K562 (cell line): ENCODE data around the gene KLHL22. TPM values are rescaled to one million over a fixed set of nuclear protein-coding genes. Genes with fewer than 3 reads are reported as not detected.

ENCODE experiments used
- E2F3 ChIP-seq: fragments of 250-450 bp; sonication (Bioruptor Pico); IDR thresholded peaks from 2 replicates; pipeline ENCODE4 v1.4.0; 2020; ENCODE audit warnings: mild to moderate bottlenecking
- HMGXB4 ChIP-seq: sonication (generic); formaldehyde crosslinking; IDR thresholded peaks from 2 replicates; pipeline ENCODE4 v1.8.1; 2023; ENCODE audit warnings: mild to moderate bottlenecking, missing genetic modification reagents
- JUN ChIP-seq, 2 experiments: sonication (generic) in 1 of 2; formaldehyde crosslinking in 1 of 2; IDR thresholded peaks; 2 replicates each; pipeline versions ENCODE4 v1.6.1 to v1.8.0; 2012 to 2022; ENCODE audit warnings: borderline replicate concordance in 2 of 2, mild to moderate bottlenecking in 2 of 2, improper control_type of control experiment in 1 of 2, low read depth in 1 of 2, low read length in 1 of 2, missing genetic modification reagents in 1 of 2
- KLF1 ChIP-seq: fragments of 450-650 bp; IDR thresholded peaks from 2 replicates; pipeline ENCODE4 v1.6.1; 2016; ENCODE audit warnings: missing genetic modification characterization, missing compliant biosample characterization
- KLF16 ChIP-seq: IDR thresholded peaks from 2 replicates; pipeline ENCODE4 v1.6.1; 2016; ENCODE audit warnings: antibody characterized with exemption
- NFRKB ChIP-seq: fragments of 450-650 bp; IDR thresholded peaks from 2 replicates; pipeline ENCODE4 v1.6.1; 2016; ENCODE audit warnings: low read depth
- PRDM10 ChIP-seq: fragments of 450-650 bp; IDR thresholded peaks from 2 replicates; pipeline ENCODE4 v1.6.1; 2018; ENCODE audit not compliant: partially characterized antibody
- ZNF263 ChIP-seq: sonication (generic); formaldehyde crosslinking; IDR thresholded peaks from 2 replicates; pipeline ENCODE4 v1.8.0; 2022; ENCODE audit warnings: mild to moderate bottlenecking, missing genetic modification reagents, borderline replicate concordance
- ZNF444 ChIP-seq: fragments of 250-450 bp; sonication (Bioruptor Pico); IDR thresholded peaks from 2 replicates; pipeline ENCODE4 v1.4.0; 2020; ENCODE audit warnings: mild to moderate bottlenecking, moderate library complexity
- ZNF512 ChIP-seq: IDR thresholded peaks from 2 replicates; pipeline ENCODE4 v1.6.1; 2016; ENCODE audit warnings: missing genetic modification characterization, missing compliant biosample characterization
- ZNF785 ChIP-seq: fragments of 250-450 bp; sonication (Bioruptor Pico); IDR thresholded peaks from 2 replicates; pipeline ENCODE4 v1.4.0; 2020; ENCODE audit warnings: mild to moderate bottlenecking
- polyA plus RNA-seq, 8 experiments: library from polyadenylated mRNA; depleted of rRNA in 4 of 8; stranded (reverse) in 5 of 8; unstranded in 3 of 8; fragments of >200 nt; fragmentation: Nextera tagmentation in 2 of 8; fragmentation: Illumina TruSeq in 1 of 8; extraction: Ambion mirVana in 2 of 8; extraction: Trizol in 1 of 8; gene quantifications; 2 replicates each; pipeline versions ENCODE4 v1.2.1 to v1.2.3, GENCODE V29; 2011 to 2014; ENCODE audit warnings: inconsistent platforms in 1 of 8, missing spikeins in 1 of 8
- total RNA-seq, 7 experiments: library from RNA; depleted of rRNA in 6 of 7; stranded (reverse); fragments of >200 nt in 6 of 7; fragmentation: Illumina TruSeq in 2 of 7; extraction: Trizol in 2 of 7; gene quantifications; 2 replicates each; pipeline versions ENCODE4 v1.2.1 to v1.2.3, GENCODE V29; 2011 to 2021; ENCODE audit warnings: low replicate concordance in 1 of 7
- TF ChIP-seq, protein P1 (sequence below): IDR thresholded peaks from 2 replicates; pipeline ENCODE4 v1.6.1; 2011; ENCODE audit warnings: borderline replicate concordance, low read depth, mild to moderate bottlenecking, moderate library complexity, low read length; ENCODE audit not compliant: insufficient read depth, poor library complexity, severe bottlenecking
- TF ChIP-seq, protein P2 (sequence below): sonication (generic); formaldehyde crosslinking; IDR thresholded peaks from 2 replicates; pipeline ENCODE4 v1.8.0; 2022; ENCODE audit warnings: mild to moderate bottlenecking, low read depth, missing genetic modification reagents

Gene KLHL22
- total and polyA plus RNA-seq, 9 of the 15 experiments (the other 6 are each of a cell fraction or from before 2014, with no cell fraction given), result 1.3 to 25.6 (median 15.2) TPM

GRCh38 chr22:20428496-20429253 lies 66.9 kb downstream of the KLHL22 start (continued):
- TF ChIP-seq PRDM10, result peak; percentile 9
- peak; percentile 56 for TF ChIP-seq E2F3
- peak; percentile 45; the same call in 1 of the 2 replicates for TF ChIP-seq ZNF263 (CRISPR knock-in tag)
- TF ChIP-seq ZNF512, result no peak
- TF ChIP-seq ZNF785 (CRISPR knock-in tag), result no peak
- TF ChIP-seq, protein P1, sequence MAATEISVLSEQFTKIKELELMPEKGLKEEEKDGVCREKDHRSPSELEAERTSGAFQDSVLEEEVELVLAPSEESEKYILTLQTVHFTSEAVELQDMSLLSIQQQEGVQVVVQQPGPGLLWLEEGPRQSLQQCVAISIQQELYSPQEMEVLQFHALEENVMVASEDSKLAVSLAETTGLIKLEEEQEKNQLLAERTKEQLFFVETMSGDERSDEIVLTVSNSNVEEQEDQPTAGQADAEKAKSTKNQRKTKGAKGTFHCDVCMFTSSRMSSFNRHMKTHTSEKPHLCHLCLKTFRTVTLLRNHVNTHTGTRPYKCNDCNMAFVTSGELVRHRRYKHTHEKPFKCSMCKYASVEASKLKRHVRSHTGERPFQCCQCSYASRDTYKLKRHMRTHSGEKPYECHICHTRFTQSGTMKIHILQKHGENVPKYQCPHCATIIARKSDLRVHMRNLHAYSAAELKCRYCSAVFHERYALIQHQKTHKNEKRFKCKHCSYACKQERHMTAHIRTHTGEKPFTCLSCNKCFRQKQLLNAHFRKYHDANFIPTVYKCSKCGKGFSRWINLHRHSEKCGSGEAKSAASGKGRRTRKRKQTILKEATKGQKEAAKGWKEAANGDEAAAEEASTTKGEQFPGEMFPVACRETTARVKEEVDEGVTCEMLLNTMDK, result peak; percentile 0
- 0 out of 2 replicates have a peak, but pooled peaks have one; percentile 15 for TF ChIP-seq JUN (IDR thresholded peaks at IDR 0.05; ENCODE audit: borderline replicate concordance, low read depth, low read length)
- TF ChIP-seq JUN (CRISPR knock-in tag; IDR thresholded peaks at IDR 0.05; ENCODE audit: borderline replicate concordance), result peak; percentile 86; the same call in 1 of the 2 replicates
- no peak for TF ChIP-seq ZNF444 (CRISPR knock-in tag)
- TF ChIP-seq NFRKB, result no peak
- no peak for TF ChIP-seq HMGXB4 (CRISPR knock-in tag)
- TF ChIP-seq, protein P2, sequence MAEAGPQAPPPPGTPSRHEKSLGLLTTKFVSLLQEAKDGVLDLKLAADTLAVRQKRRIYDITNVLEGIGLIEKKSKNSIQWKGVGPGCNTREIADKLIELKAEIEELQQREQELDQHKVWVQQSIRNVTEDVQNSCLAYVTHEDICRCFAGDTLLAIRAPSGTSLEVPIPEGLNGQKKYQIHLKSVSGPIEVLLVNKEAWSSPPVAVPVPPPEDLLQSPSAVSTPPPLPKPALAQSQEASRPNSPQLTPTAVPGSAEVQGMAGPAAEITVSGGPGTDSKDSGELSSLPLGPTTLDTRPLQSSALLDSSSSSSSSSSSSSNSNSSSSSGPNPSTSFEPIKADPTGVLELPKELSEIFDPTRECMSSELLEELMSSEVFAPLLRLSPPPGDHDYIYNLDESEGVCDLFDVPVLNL (CRISPR knock-in tag), result no peak
- no peak for TF ChIP-seq KLF16
- TF ChIP-seq KLF1 (tag), result no peak; the same call in 1 of the 2 replicates
